ENCODE measurements around the gene EML5. TPM values are rescaled to one million over a fixed set of nuclear protein-coding genes. Genes with fewer than 3 reads are reported as not detected.
A peak's percentile ranks its signal among the peaks of the same experiment; 100 is the strongest.

Gene EML5
- total and polyA plus RNA-seq, 2 of the 13 experiments (the other 11 are each of a cell fraction or from before 2014, with no cell fraction given), result 0.11 TPM; not detected in 1

- BruUV-seq (replicated peaks), result no TSS peak
- Histone ChIP-seq H3K4me3 (replicated peaks in 1 of 3; ENCODE audit: insufficient read depth in 1 of 3, low read depth in 2 of 3, low read length in 3 of 3) (no peak overlapping the region), H2AFZ (ENCODE audit: low read length) (no peak overlapping the region), H3K4me2 (ENCODE audit: low read depth, low read length) (no peak overlapping the region), H3K4me1 (ENCODE audit: insufficient read depth, low read length) (no peaks in the 10 kb centered on the region), H3K36me3 (replicated peaks in 1 of 2; ENCODE audit: control insufficient read depth in 1 of 2, insufficient read depth in 2 of 2, low read length in 2 of 2) (no peaks in the 10 kb centered on the region), H3K27ac (ENCODE audit: extremely low read length, insufficient read depth, low read length) (no peak overlapping the region), H3K79me2 (ENCODE audit: insufficient read depth, low read length) (no peaks in the 10 kb centered on the region), H4K20me1 (ENCODE audit: insufficient read depth, low read length) (no peaks in the 10 kb centered on the region), H3K27me3 (ENCODE audit: control insufficient read depth in 1 of 2, insufficient read depth in 2 of 2, low read length in 2 of 2) (no peaks in the 10 kb centered on the region; a peak in 1 of 5 replicates), H3K9me3 (ENCODE audit: low read length) (no peaks in the 10 kb centered on the region), H3K9ac (ENCODE audit: insufficient read depth, low read depth, low read length) (no peak overlapping the region)
- FAIRE-seq (no peak), ATAC-seq (no peak), DNase-seq (ENCODE audit: low spot score) (no peak)
- intact Hi-C loops (cut with micrococcal nuclease; ENCODE audit: unreplicated experiment) (no loop called here), in situ Hi-C loops (cut with HindIII; ENCODE audit: extremely low pct_ligation_motif_present, low pct_unique_long_range_greater_than_20kb) (no loop called here)
- CTCF ChIA-PET (ENCODE audit: low intra/inter-chr PET ratio, low total read pairs), result no interaction called here
- POLR2A ChIA-PET, result no interaction called here
- TF ChIP-seq, protein P1, sequence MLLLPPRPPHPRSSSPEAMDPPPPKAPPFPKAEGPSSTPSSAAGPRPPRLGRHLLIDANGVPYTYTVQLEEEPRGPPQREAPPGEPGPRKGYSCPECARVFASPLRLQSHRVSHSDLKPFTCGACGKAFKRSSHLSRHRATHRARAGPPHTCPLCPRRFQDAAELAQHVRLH (CRISPR knock-in tag; IDR thresholded peaks at IDR 0.05; ENCODE audit: borderline replicate concordance, low read depth), result no peak
- TF ChIP-seq ZEB1 (IDR thresholded peaks at IDR 0.05; ENCODE audit: insufficient replicate concordance, low read depth) (no peak), MAFK (conservative IDR thresholded peaks at IDR 0.05 in 1 of 2, IDR thresholded peaks at IDR 0.05 in 1 of 2; ENCODE audit: low read length in 2 of 2) (peak; percentile 23 to 71; a peak in 2 of 4 replicates), MAFF (IDR thresholded peaks at IDR 0.05; ENCODE audit: low read depth, low read length) (peak; percentile 74)
- WGBS (ENCODE audit: low lambda C conversion rate), result 5% methylated on average over 1 of the region's 1 CpG
Observed at GRCh38 chr14:88749139-88749538, 43.6 kb downstream of the EML5 start.

DNA sequence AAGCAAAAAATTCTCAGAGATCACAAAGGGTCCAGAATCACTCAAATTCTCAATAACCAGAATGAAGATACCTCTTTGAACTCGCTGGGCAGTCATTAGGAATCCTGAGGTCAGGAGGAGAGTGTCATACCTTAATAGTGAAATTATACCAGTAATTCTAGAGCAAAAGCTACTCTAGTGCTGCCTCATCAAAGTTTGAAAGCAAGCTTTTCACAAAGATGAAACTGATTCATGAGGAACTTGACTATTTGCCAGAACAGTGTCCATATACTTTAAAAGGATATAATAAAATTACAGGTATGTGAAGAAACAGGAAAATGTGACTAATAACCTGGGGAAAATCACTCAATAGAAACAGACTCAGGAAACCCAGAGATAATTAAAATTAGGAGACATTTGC, 44.5 kb downstream of the EML5 start:
- no peak for ATAC-seq
- CTCF ChIA-PET (ENCODE audit: low intra/inter-chr PET ratio, low total read pairs), result no interaction called here
- no peak overlapping the region for H3K4me2 ChIP-seq (ENCODE audit: low read depth, low read length)
- DNase-seq (ENCODE audit: low spot score), result no peak
- no peaks in the 10 kb centered on the region for H3K9me3 ChIP-seq (ENCODE audit: low read length)
- no peak overlapping the region for H2AFZ ChIP-seq (ENCODE audit: low read length)
- no peak overlapping the region for H3K4me3 ChIP-seq (replicated peaks in 1 of 3; ENCODE audit: insufficient read depth in 1 of 3, low read depth in 2 of 3, low read length in 3 of 3)
- no peaks in the 10 kb centered on the region for H3K4me1 ChIP-seq (ENCODE audit: insufficient read depth, low read length)
- intact Hi-C loops (cut with micrococcal nuclease; ENCODE audit: unreplicated experiment), result no loop called here
- in situ Hi-C loops (cut with HindIII; ENCODE audit: extremely low pct_ligation_motif_present, low pct_unique_long_range_greater_than_20kb), result no loop called here
- H3K9ac ChIP-seq (ENCODE audit: insufficient read depth, low read depth, low read length), result no peak overlapping the region
- H3K36me3 ChIP-seq (replicated peaks in 1 of 2; ENCODE audit: control insufficient read depth in 1 of 2, insufficient read depth in 2 of 2, low read length in 2 of 2), result no peaks in the 10 kb centered on the region
- 4% methylated on average over 1 of the region's 1 CpG for WGBS (ENCODE audit: low lambda C conversion rate)
- POLR2A ChIA-PET, result no interaction called here
- no peaks in the 10 kb centered on the region; a peak in 1 of 5 replicates for H3K27me3 ChIP-seq (ENCODE audit: control insufficient read depth in 1 of 2, insufficient read depth in 2 of 2, low read length in 2 of 2)
- H3K79me2 ChIP-seq (ENCODE audit: insufficient read depth, low read length), result no peaks in the 10 kb centered on the region
- H4K20me1 ChIP-seq (ENCODE audit: insufficient read depth, low read length), result no peaks in the 10 kb centered on the region
- no TSS peak for BruUV-seq (replicated peaks)
- FAIRE-seq, result no peak
- no peak overlapping the region for H3K27ac ChIP-seq (ENCODE audit: extremely low read length, insufficient read depth, low read length)
- TF ChIP-seq ZBTB20 (CRISPR knock-in tag; IDR thresholded peaks at IDR 0.05; ENCODE audit: borderline replicate concordance, low read depth) (no peak), SOX6 (IDR thresholded peaks at IDR 0.05) (no peak), SOX6 (CRISPR knock-in tag; IDR thresholded peaks at IDR 0.05) (no peak), FOXP1 (IDR thresholded peaks at IDR 0.05) (no peak), FOXP1 (CRISPR knock-in tag; IDR thresholded peaks at IDR 0.05) (no peak), JDP2 (CRISPR knock-in tag; IDR thresholded peaks at IDR 0.05; ENCODE audit: borderline replicate concordance) (no peak), SNAPC4 (CRISPR knock-in tag; IDR thresholded peaks at IDR 0.05) (no peak), NONO (IDR thresholded peaks at IDR 0.05) (no peak), NONO (CRISPR knock-in tag; conservative IDR thresholded peaks at IDR 0.05) (no peak), ZNF567 (CRISPR knock-in tag; IDR thresholded peaks at IDR 0.05; ENCODE audit: borderline replicate concordance) (no peak), SMARCC2 (IDR thresholded peaks at IDR 0.05) (no peak)
